Left ventricle myocardium superior (tissue), 1 donor: ENCODE results near the gene GPR45. TPM values are rescaled to one million over a fixed set of nuclear protein-coding genes. Genes with fewer than 3 reads are reported as not detected.
"Not testable (repeated sequence)": the region's sequence is repeated elsewhere in the genome, so short reads cannot be mapped to it uniquely, and the experiment has no call there.

ENCODE experiments used
- ATAC-seq: fragments of 200-7000 bp; cut with Tn5 transposase; one replicate; pipeline ENCODE4 v1.9.1; 2020; ENCODE audit warnings: mild to moderate bottlenecking, moderate library complexity
- DNase-seq: peaks from one replicate; pipeline ENCODE4 v3.0.0-alpha.2; 2020
- intact Hi-C: fragments of 100-400 bp; cut with micrococcal nuclease; formaldehyde crosslinking; loops from one replicate; pipeline ENCODE4 v1.11.0; 2022
- total RNA-seq: library from RNA; stranded (reverse); fragmentation: NEBNext Ultra II Directional; extraction: Animal tissue kit (Norgen Biotek cat#: 25700); gene quantifications from one replicate; pipeline ENCODE4 v1.2.1, GENCODE V29; 2021
- donor health status: DM: no; HTN: yes; CAD: no; lungs with severe emphysema.

Gene GPR45
- total RNA-seq, 1 donor from 2014 or later: not detected

- intact Hi-C loops: no loop called here
- ATAC-seq (no peak), DNase-seq (no peak)
Observed at GRCh38 chr2:105249891-105250290, 8.3 kb downstream of the GPR45 start.

DNA sequence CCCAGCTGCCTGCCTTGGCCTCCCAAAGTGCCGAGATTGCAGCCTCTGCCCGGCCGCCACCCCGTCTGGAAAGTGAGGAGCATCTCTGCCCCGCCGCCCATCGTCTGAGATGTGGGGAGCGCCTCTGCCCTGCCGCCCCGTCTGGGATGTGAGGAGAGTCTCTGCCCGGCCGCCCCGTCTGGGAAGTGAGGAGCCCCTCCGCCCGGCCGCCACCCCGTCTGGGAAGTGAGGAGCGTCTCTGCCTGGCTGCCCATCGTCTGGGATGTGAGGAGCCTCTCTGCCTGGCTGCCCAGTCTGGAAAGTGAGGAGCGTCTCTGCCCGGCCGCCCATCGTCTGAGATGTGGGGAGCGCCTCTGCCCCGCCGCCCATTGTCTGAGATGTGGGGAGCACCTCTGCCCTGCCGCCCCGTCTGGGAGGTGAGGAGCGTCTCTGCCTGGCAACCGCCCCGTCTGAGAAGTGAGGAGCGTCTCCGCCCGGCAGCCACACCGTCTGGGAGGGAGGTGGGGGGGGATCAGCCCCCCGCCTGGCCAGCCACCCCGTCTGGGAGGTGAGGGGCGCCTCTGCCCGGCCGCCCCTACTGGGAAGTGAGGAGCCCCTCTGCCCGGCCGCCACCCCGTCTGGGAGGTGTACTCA, 9.6 kb downstream of the GPR45 start:
- intact Hi-C loops, ATAC-seq, DNase-seq: not testable (repeated sequence)

GRCh38 chr2:105252271-105252670, 10.7 kb downstream of the GPR45 start:
- ATAC-seq (no peak), DNase-seq (no peak)
- intact Hi-C loops: no loop called here

DNA sequence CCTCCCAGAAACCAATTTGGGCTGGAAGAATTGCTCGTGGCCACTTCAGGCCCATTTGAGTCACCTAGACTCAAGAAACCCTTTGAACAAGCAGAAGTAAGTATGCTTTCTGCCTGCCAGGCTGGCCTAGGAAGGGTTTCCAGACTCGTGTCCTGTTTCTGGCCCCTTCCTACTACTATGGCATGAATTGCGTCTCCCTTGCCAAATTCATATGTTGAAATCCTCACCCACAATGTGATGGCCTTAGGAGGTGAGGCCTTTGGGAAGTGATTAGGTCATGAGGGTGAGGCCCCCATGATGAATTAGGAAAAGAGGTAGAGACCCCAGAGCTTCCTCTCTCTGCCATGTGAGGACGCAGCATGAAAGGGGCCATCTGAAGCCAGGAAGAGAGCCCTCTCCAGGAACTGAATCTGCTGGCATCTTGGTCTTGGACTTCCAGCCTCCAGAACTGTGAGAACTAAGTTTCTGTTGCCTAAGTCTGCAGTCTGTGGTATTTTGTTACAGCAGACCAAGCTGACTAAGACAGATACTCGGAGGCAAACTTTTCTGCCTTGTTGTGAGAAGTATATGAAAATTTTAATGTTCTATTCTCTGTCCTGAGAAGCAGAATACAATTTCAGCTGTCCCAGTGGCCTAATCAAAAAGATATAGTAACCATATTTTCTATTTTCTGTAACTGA, 13.1 kb downstream of the GPR45 start:
- DNase-seq (no peak), ATAC-seq (no peak)
- intact Hi-C loops: no loop called here

- intact Hi-C loops: no loop called here
Observed at GRCh38 chr2:105255979-105256378, 14.4 kb downstream of the GPR45 start.

GRCh38 chr2:105256431-105257047, 15.0 kb downstream of the GPR45 start:
- no peak for DNase-seq
- intact Hi-C loops: no loop called here
- no peak for ATAC-seq

More at GRCh38 chr2:105255979-105256378, 14.4 kb downstream of the GPR45 start:
- ATAC-seq: no peak
- DNase-seq: no peak

GRCh38 chr2:105257981-105258380, 16.4 kb downstream of the GPR45 start:
- DNase-seq: no peak
- ATAC-seq: no peak
- intact Hi-C loops: no loop called here

DNA sequence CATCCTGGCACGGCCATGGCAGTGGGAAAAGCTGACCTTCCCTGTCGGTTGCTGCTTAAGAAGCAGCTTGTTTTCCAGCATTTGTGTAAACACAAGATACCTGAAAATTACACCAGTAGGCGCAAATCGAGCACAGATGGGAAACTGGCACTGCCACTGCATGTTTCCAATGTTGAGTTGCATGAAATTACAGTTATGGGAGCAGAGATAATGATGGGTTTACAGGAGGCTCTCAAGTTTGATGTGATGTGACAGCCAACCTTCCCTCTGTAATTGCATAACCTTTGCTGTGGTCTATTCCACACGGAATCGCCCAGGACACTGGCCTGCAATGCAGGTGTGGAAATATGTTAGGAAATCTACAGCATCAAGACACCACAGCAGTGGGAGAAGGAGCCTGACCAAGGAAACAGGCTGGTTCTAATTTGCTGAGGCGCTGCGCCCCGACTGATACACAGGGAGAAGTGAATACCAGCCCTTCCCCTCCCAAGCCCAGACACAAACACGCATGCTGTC, 17.4 kb downstream of the GPR45 start:
- intact Hi-C loops: no loop called here
- ATAC-seq (no peak), DNase-seq (no peak)

GRCh38 chr2:105261061-105261460, 19.5 kb downstream of the GPR45 start:
- DNase-seq (no peak), ATAC-seq (no peak)
- intact Hi-C loops: no loop called here

DNA sequence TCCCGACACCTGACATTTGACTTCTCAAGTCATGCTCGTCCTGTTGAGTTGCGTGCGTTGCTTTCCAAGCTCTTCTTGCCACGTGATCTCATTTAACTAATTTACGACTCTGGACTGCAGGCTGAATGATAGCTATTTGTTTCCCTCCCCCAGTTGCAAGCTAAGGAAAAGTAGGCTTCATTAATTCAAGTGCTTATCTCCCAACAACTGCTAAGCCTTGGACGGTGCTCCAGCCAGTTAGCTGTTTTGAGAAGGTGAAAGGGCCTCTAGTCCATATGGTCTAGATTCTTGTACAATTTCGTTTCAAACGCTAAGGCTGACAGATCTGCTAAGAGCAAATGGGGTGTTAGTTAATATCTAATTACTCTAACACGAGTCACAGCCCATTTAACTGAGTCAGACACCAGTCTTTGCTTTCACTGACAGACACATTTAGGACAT, 21.1 kb downstream of the GPR45 start:
- DNase-seq (no peak), ATAC-seq (no peak)
- intact Hi-C loops: no loop called here

GRCh38 chr2:105269426-105269825, 27.9 kb downstream of the GPR45 start:
- intact Hi-C loops: no loop called here

DNA sequence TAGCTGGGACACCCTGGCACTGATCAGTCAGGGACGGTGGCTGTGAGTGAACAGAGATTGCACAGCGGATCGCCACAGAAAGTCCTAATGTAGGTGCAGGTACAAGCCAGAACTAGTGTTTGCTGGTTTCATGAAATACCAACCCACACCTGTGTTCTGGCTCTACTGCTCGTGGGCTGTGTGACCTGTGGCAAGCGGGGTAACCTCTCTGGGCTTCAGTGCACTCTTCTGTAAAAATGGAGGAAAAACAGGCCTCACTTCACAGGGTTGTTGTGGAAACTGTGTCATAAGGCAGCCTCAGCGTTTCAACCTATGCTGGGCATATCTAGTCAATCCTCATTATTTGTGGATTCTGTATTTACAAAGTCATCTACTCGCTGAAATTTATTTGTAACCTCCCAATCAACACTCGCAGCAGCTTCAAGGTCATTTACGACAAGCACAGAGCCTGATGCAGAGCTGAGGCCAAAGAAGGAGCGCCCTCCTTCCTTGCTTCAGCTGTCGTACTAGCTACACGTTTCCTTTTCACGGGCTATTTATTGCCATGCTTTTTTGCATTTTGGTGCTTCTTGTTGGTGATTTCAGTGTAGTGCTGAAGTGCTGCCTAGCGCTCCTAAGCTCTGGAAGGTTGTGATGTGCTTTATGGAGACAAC, 30.0 kb downstream of the GPR45 start:
- DNase-seq (no peak), ATAC-seq (no peak)
- intact Hi-C loops: no loop called here

More at GRCh38 chr2:105269426-105269825, 27.9 kb downstream of the GPR45 start:
- DNase-seq (no peak), ATAC-seq (no peak)

DNA sequence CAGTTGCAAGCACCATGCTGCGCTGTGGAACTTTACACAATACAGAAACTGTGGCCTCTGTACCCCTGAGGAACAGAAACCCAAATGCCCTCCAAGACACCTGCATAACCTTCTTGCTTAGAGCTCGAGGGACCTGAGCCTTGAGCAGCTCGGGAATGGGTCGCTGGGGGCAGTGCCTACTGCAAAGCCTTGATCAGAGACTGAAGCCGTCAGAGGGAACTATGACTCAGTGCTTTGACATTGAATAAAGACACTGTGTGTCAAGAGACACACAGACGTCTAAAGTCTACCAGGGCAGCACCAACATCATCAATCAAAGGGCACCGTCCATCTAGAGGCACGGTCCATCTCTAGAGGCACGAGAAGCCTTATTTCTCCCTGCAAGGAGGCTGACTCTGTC, 30.6 kb downstream of the GPR45 start:
- intact Hi-C loops: no loop called here
- no peak for ATAC-seq
- DNase-seq: no peak

- ATAC-seq (no peak), DNase-seq (no peak)
- intact Hi-C loops: no loop called here
Observed at GRCh38 chr2:105274046-105274445, 32.5 kb downstream of the GPR45 start.

DNA sequence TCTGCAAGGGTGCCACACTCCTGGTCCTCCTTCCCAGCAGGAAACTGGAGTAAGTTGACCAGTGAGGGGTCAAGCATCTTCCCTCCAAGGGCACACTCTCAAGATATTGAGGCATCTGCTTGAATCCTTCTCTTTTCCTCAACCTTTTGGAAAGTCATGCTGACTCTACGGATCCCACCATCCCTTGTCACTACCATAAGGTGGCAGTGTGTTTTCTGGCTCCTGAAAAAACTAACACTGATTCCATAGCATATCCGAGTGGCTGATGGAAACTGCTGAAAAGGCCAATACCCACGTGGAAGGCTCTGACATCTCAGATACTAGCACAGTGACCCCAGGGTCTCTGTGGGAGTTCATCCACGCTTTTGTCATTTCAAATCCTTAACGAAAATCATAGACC, 37.1 kb downstream of the GPR45 start:
- no peak for ATAC-seq
- DNase-seq: no peak
- intact Hi-C loops: no loop called here

DNA sequence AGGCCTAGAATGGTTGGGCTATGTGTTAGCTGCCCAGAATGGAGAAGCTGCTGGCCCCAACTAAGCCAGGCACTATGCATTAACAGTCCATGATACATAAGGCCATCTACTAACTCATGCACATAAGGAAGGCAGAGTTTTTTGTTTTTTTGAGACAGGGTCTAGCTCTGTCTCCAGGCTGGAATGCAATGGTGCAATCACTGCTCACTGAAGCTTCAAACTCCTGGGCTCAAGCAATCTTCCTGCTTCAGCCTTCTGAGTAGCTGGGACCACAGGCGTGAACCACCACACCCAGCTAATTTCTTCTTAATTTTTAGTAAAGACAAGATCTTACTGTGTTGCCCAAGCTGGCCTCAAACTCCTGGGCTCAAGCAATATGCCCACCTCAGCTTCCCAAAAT, 37.6 kb downstream of the GPR45 start:
- DNase-seq (no peak), ATAC-seq (no peak)
- intact Hi-C loops: no loop called here

DNA sequence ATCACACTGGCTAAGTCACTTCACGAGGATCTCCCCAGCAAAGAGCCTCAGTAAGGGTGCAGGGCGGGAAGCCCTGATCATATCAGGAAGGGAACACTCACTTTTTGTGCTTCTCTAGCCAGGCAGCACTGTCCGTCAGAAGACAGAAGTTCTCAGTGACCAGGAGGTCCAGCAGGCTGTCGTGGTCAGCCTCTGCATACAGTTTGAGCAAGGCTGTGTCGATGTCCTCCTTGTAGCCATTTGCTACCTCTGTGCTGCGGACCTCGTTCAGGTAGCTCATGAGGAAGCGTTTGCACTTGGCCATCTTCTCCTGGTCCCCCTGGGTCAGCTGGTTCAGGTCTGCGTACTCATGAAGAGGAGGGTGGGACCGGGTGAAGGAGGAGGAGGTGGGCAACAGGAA, 38.7 kb downstream of the GPR45 start:
- DNase-seq (no peak), ATAC-seq (no peak)
- intact Hi-C loops: no loop called here

DNA sequence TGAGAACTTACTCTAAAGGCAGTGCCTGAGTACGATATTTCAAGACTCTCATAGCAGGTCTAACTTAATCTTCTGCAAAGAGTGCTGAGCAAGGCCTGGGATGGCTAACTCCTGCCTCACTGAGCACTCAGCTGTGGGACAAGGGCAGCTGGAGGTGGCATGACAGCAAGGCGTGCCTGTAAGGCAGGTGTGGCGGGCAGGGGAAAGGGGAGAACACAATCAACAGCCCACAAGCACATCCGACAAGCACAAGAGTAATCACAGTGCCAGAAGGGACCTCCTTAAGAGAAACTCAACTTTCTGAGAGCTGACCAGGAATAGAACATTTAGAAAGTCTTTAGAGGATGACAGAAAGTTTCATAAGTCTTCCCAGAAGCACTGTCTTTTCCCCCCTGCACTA, 42.0 kb downstream of the GPR45 start:
- DNase-seq (no peak), ATAC-seq (no peak)
- intact Hi-C loops: no loop called here

GRCh38 chr2:105287692-105288091, 46.1 kb downstream of the GPR45 start:
- no peak for ATAC-seq
- intact Hi-C loops: no loop called here
- no peak for DNase-seq

DNA sequence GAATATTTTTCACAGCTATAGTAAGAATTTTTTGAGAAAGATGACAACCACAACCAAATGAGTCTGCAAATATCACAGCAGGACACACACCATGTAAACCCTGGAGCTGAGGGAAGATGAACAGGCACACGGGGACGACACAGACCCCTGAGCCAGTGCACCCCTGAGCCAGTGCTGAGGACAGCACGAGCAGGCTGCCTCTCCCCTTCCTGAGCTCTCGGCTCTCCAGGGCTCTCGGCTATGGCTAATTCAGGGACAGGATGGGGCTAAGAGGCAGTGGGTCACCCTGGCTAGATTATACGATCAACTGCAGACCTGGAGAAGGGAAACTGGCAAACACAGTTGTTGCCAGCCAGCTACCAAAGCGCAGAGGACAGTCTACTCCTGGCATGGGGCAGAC, 46.6 kb downstream of the GPR45 start:
- ATAC-seq (no peak), DNase-seq (no peak)
- intact Hi-C loops: no loop called here
